CD4-positive, alpha-beta T cell treated with Interleukin-6 at 100 ng/mL for 8 hours (primary cell): ENCODE results near the gene TRPC4AP.
"Not testable (repeated sequence)": the region's sequence is repeated elsewhere in the genome, so short reads cannot be mapped to it uniquely, and the experiment has no call there.

Source experiments
- DNase-seq: peaks from one replicate; pipeline ENCODE4 v3.0.0-alpha.2; 2020; ENCODE audit warnings: mixed read lengths, low spot score

TRPC4AP gene, protein sequence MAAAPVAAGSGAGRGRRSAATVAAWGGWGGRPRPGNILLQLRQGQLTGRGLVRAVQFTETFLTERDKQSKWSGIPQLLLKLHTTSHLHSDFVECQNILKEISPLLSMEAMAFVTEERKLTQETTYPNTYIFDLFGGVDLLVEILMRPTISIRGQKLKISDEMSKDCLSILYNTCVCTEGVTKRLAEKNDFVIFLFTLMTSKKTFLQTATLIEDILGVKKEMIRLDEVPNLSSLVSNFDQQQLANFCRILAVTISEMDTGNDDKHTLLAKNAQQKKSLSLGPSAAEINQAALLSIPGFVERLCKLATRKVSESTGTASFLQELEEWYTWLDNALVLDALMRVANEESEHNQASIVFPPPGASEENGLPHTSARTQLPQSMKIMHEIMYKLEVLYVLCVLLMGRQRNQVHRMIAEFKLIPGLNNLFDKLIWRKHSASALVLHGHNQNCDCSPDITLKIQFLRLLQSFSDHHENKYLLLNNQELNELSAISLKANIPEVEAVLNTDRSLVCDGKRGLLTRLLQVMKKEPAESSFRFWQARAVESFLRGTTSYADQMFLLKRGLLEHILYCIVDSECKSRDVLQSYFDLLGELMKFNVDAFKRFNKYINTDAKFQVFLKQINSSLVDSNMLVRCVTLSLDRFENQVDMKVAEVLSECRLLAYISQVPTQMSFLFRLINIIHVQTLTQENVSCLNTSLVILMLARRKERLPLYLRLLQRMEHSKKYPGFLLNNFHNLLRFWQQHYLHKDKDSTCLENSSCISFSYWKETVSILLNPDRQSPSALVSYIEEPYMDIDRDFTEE

DNA sequence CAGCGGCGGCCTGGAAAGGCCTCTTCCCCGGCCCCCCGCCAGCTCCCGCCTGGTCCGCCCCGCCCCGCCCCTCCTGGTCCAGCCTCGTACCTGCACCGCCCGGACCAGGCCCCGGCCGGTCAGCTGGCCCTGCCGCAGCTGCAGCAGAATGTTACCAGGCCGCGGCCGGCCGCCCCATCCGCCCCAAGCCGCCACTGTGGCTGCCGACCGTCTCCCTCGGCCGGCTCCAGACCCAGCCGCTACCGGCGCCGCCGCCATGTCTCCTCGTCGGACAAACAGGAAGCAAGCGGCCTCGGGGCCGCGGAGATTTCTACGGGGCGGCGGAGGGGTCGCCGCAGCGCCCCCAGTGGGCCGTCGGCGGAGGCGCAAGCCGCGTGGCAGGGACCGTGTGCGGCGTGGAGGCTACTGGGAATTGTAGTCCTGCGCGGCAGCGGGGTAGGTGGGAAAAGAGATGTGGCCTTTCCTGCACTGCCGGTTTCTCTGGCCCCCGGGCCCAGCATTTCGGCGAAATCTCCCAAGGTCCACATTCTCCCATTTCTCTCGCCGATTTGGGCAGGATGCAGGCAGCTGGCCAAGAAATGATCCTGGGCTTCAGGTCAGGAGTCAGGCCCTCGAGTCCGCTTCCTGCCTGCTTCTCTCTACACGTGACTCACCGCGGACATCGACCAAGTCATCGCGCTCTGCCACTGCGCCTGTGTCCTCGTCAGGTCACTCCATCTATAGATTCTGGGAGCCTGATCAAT is at the start of gene TRPC4AP:
TSS of gene TRPC4AP (minus strand) at position 284 of the 743 bp plus-strand sequence. CDS start at position 258, 26 bp downstream.
- peak; percentile 84 for DNase-seq

GRCh38 chr20:35135867-35136586 is 43.4 kb upstream of the TRPC4AP start:
- no peak for DNase-seq

DNA sequence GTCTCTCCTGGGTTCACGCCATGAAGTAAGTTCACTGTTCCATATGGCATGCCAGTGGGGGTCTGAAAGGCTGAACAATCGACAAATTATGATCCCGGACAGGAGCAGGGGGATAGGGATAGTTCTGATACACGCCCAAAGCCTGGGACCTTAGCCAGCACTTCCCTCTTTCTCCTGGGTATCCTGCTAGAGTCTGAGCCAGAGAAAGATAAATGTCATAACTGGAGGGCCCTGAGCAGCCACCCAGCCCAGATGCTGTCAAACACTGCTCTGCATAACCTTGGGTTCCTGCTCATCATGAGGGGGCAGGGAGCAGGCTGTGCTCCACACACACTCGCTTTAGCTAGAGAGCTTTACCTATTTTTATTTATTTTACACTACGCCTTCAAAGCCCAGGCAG is 42.3 kb upstream of the TRPC4AP start:
- no peak for DNase-seq

- DNase-seq, result no peak
These were observed 41.9 kb upstream of the TRPC4AP start for GRCh38 chr20:35134472-35134871.

- no peak for DNase-seq
These were observed 41.1 kb upstream of the TRPC4AP start for GRCh38 chr20:35133735-35134134.

GRCh38 chr20:35133031-35133430 is 40.4 kb upstream of the TRPC4AP start:
- no peak for DNase-seq

GRCh38 chr20:35131934-35132333 is 39.3 kb upstream of the TRPC4AP start:
- no peak for DNase-seq

GRCh38 chr20:35129647-35130069 is 37.1 kb upstream of the TRPC4AP start:
- DNase-seq, result no peak

- DNase-seq, result no peak
These were observed 33.1 kb upstream of the TRPC4AP start for GRCh38 chr20:35125753-35126152.

DNA sequence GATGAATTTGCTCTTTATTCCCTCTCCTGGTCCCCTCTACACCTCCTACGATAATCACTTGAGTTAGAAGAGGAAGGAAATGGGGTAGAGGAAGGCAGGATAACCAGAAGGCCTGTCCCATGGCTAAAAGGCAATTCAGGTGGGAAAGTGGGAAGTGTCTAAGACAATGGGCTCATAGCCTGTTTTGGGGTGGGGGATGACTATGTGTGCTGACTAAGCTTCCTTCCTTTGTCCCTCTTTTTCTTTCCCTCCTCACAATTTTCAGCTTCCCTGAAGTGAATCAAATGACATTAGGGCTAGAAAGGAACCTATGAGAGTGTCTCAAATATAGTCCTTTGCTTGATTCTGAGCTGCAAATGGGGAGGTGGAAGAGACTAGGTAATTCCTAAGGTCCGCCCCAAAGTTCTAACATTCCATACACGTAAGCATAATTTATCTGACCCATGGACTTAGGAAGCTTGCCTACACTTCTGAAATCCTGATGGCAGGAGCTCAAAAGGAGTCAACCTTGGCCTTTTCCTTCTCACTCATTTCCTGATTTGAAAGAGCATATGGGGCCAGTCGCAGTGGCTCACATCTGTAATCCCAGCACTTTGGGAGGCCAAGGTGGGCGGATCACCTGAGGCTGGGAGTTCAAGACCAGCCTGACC is 30.3 kb upstream of the TRPC4AP start:
- no peak for DNase-seq

DNA sequence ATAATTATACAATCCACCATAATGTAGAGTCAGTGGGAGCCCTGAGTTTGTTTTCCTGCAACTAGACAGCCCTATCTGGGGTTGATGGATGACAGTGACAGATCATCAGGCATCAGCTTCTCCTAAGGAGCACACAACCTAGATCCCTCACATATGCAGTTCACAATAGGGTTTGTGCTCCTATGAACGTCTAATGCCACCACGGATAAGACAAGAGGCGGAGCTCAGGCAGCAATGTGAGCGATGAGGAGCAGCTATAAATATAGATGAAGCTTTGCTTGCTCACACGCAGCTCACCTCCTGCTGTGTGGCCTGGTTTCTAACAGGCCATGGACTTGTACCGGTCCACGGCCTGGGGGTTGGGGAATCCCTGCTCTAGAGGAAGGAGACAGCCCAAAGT is 28.6 kb upstream of the TRPC4AP start:
- DNase-seq, result no peak

DNA sequence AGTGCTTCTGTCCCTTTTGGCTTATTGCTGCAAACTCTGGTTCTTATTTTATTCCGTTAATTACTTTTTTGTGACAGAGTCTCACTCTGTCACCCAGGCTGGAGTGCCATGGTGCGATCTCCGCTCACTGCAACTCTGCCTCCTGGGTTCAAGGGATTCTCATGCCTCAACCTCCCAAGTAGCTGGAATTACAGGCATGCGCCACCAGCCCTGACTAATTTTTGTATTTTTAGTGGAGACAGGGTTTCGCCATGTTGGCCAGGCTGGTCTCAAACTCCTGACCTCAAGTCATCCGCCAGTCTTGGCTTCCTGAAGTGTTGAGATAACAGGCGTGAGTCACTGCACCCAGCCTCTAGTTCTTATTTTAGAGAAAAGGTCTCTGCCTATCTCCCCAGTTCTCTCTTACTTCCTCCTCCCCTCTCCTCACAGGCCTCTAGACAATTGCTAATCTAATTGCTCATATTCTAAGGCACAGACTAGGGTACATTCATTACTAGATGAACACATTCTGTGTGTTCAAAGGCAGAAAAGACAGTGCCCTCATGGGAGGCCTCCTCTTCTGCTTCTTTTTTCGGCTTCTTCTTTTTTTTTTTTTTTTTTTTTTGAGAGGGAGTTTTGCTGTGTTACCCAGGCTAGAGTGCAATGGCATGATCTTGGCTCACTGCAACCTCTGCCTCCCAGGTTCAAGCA is 27.6 kb upstream of the TRPC4AP start:
- DNase-seq, result no peak

GRCh38 chr20:35117629-35118028 is 25.0 kb upstream of the TRPC4AP start:
- no peak for DNase-seq

GRCh38 chr20:35117196-35117595 is 24.6 kb upstream of the TRPC4AP start:
- DNase-seq, result no peak

GRCh38 chr20:35116258-35116657 is 23.7 kb upstream of the TRPC4AP start:
- DNase-seq, result no peak

DNA sequence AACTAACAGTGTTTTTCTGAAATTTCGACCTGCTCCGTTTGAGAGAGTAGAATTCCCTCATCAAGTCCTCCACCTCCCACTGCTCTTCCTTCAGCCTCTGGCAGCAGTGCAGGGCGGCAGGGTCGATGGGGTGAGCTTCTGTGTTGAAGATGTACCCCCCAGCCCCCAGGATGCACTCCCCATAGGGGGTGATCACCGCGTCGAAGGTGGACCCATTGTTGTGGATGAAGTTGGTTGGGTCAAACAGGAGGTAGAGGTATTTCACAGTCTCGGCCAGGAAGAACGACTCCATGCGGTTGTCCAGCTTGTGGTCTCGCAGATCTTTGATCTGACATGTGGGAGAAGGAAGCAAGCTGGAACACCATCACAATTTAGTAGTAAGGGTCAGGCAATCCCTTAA is 23.0 kb upstream of the TRPC4AP start:
- no peak for DNase-seq

DNA sequence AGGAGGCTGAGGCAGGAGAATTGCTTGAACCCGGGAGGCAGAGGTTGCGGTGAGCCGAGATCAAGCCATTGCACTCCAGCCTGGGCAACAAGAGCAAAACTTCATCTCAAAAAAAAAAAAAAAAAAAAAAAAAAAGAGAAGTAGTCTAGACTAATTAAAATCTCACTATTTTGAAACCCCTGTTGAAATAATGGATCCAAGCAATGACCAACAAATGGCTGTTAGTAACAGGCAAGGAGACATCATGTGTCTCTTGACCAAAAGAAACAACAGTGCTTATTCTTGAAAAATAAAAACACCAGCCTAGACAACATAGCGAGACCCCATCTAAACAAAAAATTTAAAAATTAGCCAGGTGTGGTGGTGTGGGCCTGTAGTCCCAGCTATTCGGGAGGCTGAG is 19.7 kb upstream of the TRPC4AP start:
- DNase-seq, result not testable (repeated sequence)

- DNase-seq, result no peak
These were observed 18.7 kb upstream of the TRPC4AP start for GRCh38 chr20:35111141-35111888.

- DNase-seq, result no peak
These were observed 16.3 kb upstream of the TRPC4AP start for GRCh38 chr20:35108921-35109320.

DNA sequence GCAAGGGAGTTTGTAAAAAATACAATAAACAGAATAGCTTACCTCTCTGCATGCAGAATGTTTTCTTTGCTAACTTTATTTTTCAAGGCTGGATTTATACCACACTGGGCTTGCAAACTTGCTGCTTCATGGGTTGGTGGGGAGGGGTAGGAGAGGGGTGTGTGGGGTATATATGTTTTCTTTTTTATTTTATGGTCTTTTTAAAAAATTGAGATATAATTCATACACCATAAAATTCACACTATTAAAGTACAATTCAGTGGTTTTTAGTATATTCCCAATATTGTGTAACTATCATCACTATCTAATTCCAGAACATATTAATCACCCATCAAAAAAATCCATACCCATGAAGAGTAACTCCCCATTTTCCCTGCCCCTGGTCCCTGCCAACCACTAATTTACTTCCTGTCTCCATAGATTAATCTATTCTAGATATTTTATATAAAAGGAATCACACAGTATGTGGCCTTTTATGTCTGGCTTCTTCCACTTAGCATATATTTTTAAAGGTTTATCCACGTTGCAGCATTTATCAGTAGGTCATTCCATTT is 14.3 kb upstream of the TRPC4AP start:
- no peak for DNase-seq
